Pancreas (tissue), 10 donors: ENCODE results near the gene FOXL1. TPM values are rescaled to one million over a fixed set of nuclear protein-coding genes. Genes with fewer than 3 reads are reported as not detected.

Experiments
- ATAC-seq, 4 donors: fragments of 200-7000 bp; cut with Tn5 transposase; one replicate each; pipeline versions ENCODE4 v1.8.0 to v1.9.1; 2020; ENCODE audit warnings: mild to moderate bottlenecking in 4 of 4, moderate library complexity in 4 of 4
- DNase-seq, 6 donors: peaks; one replicate each; pipeline ENCODE4 v3.0.0-alpha.2; 2020
- FAIRE-seq: peaks from 2 replicates; lab custom pipeline; 2012; peaks lifted over from hg19 to GRCh38; lab: Jason Lieb, UNC
- H3K27ac ChIP-seq, 4 donors: fragments of 200-600 bp; sonication (generic); 1 replicate in 3 of 4; 2 replicates in 1 of 4; pipeline versions ENCODE4 v1.5.0 to v1.8.0; 2020
- H3K27me3 ChIP-seq, 4 donors: fragments of 200-600 bp; one replicate each; pipeline ENCODE4 v1.8.0; 2021
- H3K36me3 ChIP-seq, 3 donors: fragments of 200-600 bp; sonication (generic) in 1 of 3; one replicate each; pipeline versions ENCODE4 v1.5.0 to v1.8.0; 2020 to 2021
- H3K4me1 ChIP-seq, 3 donors: fragments of 200-600 bp; one replicate each; pipeline ENCODE4 v1.8.0; 2021
- H3K4me3 ChIP-seq, 4 donors: fragments of 200-600 bp; sonication (generic) in 2 of 4; one replicate each; pipeline versions ENCODE4 v1.5.0 to v1.8.0; 2020 to 2021
- H3K9me3 ChIP-seq, 4 donors: fragments of 200-600 bp; one replicate each; pipeline ENCODE4 v1.8.0; 2021
- WGBS, 2 donors: extraction: QIAGEN DNeasy Blood & Tissue Kit; methylation state at CpG; one replicate each; pipeline ENCODE4 v1.1.7; 2013; 5-methylcytosine and 5-hydroxymethylcytosine counted together
- intact Hi-C, 3 donors: fragments of 100-400 bp; cut with DNase I; formaldehyde crosslinking; loops; one replicate each; pipeline versions ENCODE4 v1.11.1 to v1.14.2; 2022
- polyA plus RNA-seq, 2 donors: library from polyadenylated mRNA; stranded (reverse); fragments of 200-250 nt; gene quantifications; one replicate each; pipeline ENCODE4 v1.2.3, GENCODE V29; 2013
- total RNA-seq, 6 donors: library from RNA; stranded (reverse); fragmentation: NEBNext Ultra II Directional in 4 of 6; extraction: Animal tissue kit (Norgen Biotek cat#: 25700) in 4 of 6; gene quantifications; one replicate each; pipeline versions ENCODE4 v1.2.1 to v1.2.4, GENCODE V29; 2021 to 2023
- TF ChIP-seq, protein P1 (sequence below), 4 donors: fragments of 200-600 bp; sonication (generic) in 3 of 4; IDR thresholded peaks; one replicate each; pipeline versions ENCODE4 v1.5.0 to v1.8.0; 2021; ENCODE audit warnings: antibody characterized with exemption in 4 of 4
- donor health status: healthy with polysubstance abuse.
- donor health status: DM: no; HTN: no; CAD: no; lungs with moderate emphysema.
- donor health status: DM: no; HTN: no; CAD: no.
- donor health status: control.
- donor health status: control.
- donor health status: Bipolar disorder and iron deficiency.
- donor health status: DM: yes; HTN: yes; CAD: no.
- donor health status: DM: no; HTN: no; CAD: no.
- donor health status: DM: no; HTN: no; CAD: no.
- donor health status: DM: yes; HTN: yes; CAD: no.

Gene FOXL1
- total and polyA plus RNA-seq, 8 donors = 0.06 to 0.18 (median 0.08) TPM; not detected in 2

DNA sequence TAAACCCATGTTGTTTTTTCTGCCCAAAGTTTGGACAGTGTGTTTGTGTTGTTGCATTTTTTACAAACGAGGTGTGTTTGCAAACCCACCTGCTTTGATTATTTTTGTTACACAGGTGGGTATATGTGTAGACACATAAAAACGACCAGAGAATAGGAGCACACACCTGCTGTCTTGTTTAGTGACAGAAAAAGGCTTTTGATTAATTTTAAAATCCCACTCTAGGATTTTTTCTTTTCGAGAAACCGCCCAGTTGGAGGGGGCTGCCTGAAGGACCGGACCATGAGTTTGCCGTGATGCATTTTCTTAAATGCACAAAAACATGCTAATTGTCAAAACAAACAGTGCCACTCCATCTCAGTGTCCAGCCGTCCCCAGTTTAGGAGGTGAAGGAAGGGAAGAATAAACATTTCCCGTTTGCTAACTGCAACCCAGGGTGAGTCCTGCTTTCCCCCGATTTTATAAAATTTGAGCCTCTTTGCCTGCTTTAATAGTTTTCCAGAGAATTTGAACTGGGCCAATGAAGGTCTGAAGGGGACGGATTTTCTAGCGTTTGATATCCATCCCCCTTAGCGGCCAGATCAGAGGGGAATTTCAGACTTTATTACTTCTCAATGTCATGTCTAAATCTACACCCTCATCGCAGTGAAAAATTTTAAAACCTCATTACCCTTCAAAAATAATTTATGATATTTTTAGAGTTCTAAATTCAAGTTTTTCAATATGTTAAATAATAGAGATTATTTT, 8.5 kb upstream of the FOXL1 start:
- peaks cover 0 to 53% (median 16%) of the 10 kb centered on the region in 4 donors for H3K27me3 ChIP-seq

DNA sequence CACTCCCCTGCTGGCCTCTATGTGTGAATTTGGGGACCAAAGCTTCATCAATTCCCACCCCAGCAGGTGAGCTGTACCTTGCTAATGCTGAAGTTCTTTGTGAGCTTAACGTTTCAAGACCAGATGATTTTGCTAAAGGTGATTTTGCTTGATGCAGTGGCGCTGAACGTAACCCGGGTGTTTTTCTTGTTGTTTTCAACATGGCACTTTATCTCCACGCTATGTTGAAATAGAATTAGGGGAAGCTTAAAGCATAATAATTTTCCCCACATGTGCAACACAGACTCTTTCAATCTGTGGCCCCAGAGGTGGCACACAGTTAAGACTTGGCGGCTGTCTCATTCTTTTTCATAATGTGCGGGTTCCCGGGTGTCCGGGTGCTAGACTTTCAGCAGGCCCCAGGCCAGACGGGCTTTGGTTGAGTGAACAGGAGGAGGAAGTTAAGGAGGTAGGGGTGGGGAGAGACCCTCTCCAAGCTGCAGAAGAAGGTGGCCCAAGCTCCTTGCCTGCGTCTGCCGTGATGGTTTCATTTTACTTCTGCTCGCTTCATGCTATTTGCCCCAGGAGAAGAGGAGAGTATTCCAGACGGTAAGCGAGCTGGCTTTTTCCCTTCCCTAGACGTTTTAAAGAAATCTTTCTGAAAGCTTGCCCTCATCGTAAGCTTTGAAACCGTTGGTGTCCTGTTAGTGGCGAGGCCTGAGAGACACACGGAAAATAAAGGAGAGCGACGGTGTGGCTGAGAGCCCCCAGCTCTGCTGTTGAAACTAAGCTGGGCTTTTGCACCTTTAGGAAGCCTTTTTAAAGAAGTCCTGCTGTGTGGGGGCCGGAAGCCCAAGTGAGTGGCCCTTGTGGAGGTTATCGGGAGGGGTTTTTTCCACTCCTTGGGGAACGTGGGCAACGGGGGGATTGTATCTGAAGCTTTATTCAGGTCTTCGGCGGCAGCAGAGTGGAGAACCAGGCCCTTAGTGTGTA, 7.5 kb upstream of the FOXL1 start:
- intact Hi-C loops = loop anchor here in 2 of 3 donors (10.0 kb wide), 2 partner anchors 484 to 504 kb away; no protein-coding TSS in a partner anchor
- Histone ChIP-seq H3K4me1 (no peaks in the 10 kb centered on the region), H3K9me3 (no peaks in the 10 kb centered on the region), H3K27me3 (peaks cover 0 to 44% (median 10%) of the 10 kb centered on the region in 4 donors), H3K4me3 (no peak overlapping the region), H3K36me3 (no peaks in the 10 kb centered on the region), H3K27ac (no peak overlapping the region)
- ATAC-seq = no peak
- TF ChIP-seq, protein P1, sequence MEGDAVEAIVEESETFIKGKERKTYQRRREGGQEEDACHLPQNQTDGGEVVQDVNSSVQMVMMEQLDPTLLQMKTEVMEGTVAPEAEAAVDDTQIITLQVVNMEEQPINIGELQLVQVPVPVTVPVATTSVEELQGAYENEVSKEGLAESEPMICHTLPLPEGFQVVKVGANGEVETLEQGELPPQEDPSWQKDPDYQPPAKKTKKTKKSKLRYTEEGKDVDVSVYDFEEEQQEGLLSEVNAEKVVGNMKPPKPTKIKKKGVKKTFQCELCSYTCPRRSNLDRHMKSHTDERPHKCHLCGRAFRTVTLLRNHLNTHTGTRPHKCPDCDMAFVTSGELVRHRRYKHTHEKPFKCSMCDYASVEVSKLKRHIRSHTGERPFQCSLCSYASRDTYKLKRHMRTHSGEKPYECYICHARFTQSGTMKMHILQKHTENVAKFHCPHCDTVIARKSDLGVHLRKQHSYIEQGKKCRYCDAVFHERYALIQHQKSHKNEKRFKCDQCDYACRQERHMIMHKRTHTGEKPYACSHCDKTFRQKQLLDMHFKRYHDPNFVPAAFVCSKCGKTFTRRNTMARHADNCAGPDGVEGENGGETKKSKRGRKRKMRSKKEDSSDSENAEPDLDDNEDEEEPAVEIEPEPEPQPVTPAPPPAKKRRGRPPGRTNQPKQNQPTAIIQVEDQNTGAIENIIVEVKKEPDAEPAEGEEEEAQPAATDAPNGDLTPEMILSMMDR (IDR thresholded peaks at IDR 0.05) = no peak
- 51 to 52% methylated on average over 28 of the region's 28 CpGs for WGBS, 2 donors
- no peak for FAIRE-seq
- DNase-seq = no peak

More for the DNA sequence above, 8.5 kb upstream of the FOXL1 start:
- no peak overlapping the region for H3K4me3 ChIP-seq
- FAIRE-seq (no peak), ATAC-seq (no peak), DNase-seq (no peak)
- H3K36me3 ChIP-seq = no peaks in the 10 kb centered on the region
- intact Hi-C loops = loop anchor here (5.0 to 10.0 kb wide), 4 partner anchors 485 to 715 kb away; no protein-coding TSS in a partner anchor
- WGBS, 2 donors = 17 to 21% methylated on average over 13 of the region's 13 CpGs
- no peak overlapping the region for H3K27ac ChIP-seq
- no peaks in the 10 kb centered on the region for H3K4me1 ChIP-seq
- no peaks in the 10 kb centered on the region for H3K9me3 ChIP-seq
- TF ChIP-seq, protein P1 (IDR thresholded peaks at IDR 0.05) = no peak

DNA sequence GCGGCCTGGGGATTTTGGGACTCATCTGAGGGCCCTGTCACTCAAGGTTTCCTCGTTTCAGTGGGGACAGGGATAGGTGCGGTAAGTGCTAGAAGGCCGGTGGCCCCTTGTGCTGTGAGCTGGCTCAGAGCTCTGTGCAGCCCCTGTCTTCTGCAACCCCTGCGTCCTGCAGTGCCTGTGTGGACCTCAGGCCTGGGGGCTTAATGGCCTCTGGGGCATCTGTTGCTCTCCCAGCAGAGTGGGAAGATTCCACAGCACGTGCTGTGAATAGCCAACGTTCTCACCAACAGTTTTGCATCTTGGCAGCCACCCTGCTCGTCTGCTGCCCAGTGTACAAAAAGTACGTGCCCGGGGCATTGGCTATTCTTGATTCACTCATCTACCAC, 6.8 kb upstream of the FOXL1 start:
- Histone ChIP-seq H3K27me3 (peaks cover 0 to 40% (median 5%) of the 10 kb centered on the region in 4 donors), H3K27ac (no peak overlapping the region), H3K36me3 (no peaks in the 10 kb centered on the region), H3K4me3 (no peak overlapping the region), H3K4me1 (peaks cover 0 to 3% (median 0%) of the 10 kb centered on the region in 3 donors), H3K9me3 (no peaks in the 10 kb centered on the region)
- DNase-seq (no peak), ATAC-seq (no peak), FAIRE-seq (no peak)
- intact Hi-C loops = loop anchor here in 2 of 3 donors (10.0 kb wide), 2 partner anchors 483 to 503 kb away; no protein-coding TSS in a partner anchor
- TF ChIP-seq, protein P1 (IDR thresholded peaks at IDR 0.05) = no peak
- 37 to 46% methylated on average over 10 of the region's 10 CpGs for WGBS, 2 donors

DNA sequence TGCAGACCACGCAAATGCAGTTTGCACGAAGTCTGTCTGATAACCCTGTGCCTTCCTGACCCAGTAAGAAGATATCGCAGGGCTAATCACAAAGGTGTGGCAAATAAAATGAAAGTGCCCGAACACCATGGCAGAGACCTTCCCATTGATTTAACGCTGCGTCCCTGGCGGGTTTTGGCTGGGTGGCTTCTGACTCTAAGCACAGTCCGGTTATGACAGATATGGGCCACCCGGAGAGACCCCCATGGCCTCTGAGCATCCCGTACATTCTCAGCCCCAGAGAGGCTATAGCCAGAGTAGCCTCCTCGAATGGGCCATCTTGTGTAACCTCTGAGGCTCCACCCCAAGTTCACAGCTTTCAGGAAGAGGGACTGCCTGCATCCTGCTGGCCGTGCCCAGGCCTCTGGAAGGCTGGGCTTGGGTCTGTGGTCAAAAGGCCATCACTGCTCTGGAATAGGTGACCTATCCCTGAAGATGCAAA, 6.3 kb upstream of the FOXL1 start:
- WGBS, 2 donors = 32 to 36% methylated on average over 12 of the region's 12 CpGs
- H3K27ac ChIP-seq = no peak overlapping the region

More for the DNA sequence above, 6.3 kb upstream of the FOXL1 start:
- TF ChIP-seq, protein P1 (IDR thresholded peaks at IDR 0.05) = no peak
- DNase-seq (no peak), FAIRE-seq (no peak), ATAC-seq (no peak)
- Histone ChIP-seq H3K9me3 (no peaks in the 10 kb centered on the region), H3K27me3 (peaks cover 0 to 41% (median 4%) of the 10 kb centered on the region in 4 donors), H3K4me3 (no peak overlapping the region), H3K36me3 (no peaks in the 10 kb centered on the region), H3K4me1 (peaks cover 0 to 7% (median 0%) of the 10 kb centered on the region in 3 donors)
- intact Hi-C loops = loop anchor here in 2 of 3 donors (10.0 kb wide), 2 partner anchors 483 to 503 kb away; no protein-coding TSS in a partner anchor
